G401.6 (cell line): ENCODE measurements around the gene C17orf113.
"Not testable (repeated sequence)": the region's sequence is repeated elsewhere in the genome, so short reads cannot be mapped to it uniquely, and the experiment has no call there.

Experiments
- FAIRE-seq: peaks from 2 replicates; lab custom pipeline; 2012; peaks lifted over from hg19 to GRCh38; lab: Jason Lieb, UNC

The C17orf113 gene

DNA sequence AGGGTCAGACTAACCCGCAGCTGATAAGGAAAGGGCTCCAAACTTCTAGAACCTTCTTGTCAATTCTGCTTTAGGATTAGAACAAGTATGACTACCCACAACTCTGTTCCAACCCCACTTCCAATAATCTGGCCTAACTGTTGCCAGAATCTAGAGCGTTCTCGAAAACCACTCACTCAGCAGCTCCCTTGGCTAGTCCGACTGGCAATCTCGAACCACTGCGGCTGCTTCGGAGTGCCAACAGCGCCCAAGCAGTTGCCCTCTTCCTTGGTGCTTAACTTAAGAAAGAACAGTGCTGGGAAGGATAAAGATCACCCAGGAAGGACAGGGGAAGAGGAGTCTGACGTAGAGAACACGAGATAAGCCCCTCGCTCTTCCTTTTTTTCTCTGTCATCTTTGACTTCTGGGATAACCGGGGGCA lies 34.0 kb downstream of the C17orf113 start:
- no peak for FAIRE-seq

DNA sequence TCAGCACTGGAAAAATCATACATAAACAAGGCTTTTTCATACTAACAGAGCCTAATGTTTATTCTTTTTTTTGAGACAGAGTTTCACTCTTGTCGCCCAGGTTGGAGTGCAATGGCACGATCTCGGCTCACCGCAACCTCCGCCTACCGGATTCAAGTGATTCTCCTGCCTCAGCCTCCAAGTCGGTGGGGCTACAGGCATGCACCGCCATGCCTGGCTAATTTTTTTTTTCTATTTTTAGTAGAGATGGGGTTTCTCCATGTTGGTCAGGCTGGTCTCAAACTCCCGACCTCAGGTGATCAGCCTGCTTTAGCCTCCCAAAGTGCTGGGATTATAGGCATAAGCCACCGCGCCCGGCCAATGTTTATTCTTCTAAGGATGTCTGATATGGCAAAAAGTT lies 36.7 kb downstream of the C17orf113 start:
- not testable (repeated sequence) for FAIRE-seq

DNA sequence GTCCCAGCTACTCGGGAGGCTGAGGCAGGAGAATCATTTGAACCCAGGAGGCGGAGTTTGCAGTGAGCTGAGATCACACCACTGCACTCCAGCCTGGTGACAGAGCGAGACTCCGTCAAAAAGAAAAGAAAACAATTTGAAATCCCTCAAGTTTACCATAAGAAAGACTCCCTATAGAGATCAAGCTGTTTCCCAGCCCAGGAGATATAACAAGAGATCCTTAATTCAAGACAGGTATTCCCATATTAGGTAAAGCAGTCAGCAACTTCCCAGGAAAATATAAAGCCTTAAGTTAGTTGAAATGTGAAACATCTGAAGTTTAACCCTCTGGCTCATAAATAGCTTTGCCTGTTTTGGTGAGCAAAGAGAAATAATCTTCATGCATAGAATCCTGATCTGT lies 38.0 kb downstream of the C17orf113 start:
- not testable (repeated sequence) for FAIRE-seq

DNA sequence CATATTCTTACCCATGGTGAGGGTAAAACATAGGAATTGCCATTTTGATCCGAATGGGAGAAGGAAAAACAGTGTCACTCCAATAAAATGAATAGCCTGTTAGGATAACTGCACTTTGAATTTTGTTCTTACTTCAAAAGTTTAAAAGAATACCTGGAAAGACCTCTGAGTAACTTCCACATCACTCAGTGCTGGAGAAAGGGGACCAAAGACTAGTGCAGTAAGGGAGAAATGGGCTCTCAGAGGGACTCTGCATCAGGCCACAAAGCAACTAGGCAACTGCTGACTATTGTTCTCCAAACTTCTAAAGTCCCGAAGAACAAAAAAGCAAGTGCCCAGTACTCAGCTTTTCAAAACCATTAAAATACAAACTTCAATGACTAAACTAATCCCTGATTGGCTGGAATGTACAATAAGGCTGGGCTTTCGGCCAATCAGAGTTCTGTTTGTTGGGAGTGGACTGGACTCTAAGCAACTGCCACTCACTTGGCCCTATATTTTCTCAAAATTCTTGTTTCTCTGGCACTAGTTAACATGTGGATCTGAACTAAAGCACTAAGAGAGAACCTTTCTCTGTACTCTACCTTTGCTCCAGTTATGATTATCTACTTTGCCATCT lies 39.4 kb downstream of the C17orf113 start:
- no peak for FAIRE-seq

DNA sequence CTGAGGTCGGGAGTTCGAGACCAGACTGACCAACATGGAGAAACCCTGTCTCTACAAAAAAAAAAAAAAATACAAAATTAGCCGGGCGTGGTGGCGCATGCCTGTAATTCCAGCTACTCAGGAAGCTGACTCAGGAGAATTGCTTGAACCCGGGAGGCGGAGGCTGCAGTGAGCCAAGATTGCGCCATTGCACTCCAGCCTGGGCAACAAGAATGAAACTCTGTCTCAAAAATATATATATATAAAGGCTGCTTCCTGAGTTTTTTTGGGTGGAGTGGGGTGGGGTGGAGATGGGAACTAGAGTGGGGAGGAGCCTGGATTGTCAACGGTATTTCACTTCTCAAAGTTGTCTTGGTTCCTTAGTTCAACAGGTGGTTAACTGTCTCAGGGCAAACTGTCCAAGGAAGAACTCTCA lies 40.1 kb downstream of the C17orf113 start:
- FAIRE-seq = not testable (repeated sequence)

DNA sequence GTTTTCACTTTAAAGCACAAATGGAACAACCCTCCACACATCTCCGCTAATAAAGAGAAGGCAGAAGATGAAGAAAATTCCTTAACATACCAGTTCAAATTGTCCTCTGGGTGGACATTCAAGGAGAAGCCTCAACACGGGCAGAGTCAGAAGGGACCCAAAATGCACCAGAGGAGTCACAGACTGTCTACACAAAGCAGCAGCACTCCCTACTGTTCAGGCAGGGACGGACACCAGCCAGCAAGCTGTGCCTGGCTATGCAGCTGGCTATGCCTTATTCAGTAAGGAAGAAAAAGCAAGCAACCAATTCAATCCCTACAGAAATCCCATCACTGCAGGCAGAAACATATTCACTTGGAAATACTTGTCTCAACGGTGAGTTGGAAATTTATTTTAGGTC lies 41.2 kb downstream of the C17orf113 start:
- no peak for FAIRE-seq

DNA sequence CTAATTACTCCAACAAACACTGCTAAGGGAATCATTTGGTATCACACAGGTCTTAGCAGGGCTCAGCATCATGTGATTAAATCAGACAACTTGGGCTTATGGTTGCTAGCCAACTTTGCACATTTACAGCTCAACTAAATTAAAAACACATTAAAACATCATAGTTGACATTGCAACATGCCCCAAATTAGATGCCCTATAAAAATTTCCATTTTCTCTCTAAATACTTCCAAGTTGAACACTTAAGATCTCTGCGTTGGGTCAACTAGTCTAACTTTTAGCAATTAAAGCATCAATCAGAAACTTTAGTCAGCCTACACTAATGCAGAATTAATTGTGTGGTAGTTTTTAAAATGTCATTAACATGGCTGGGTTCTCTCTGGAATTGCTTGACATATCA lies 45.2 kb downstream of the C17orf113 start:
- no peak for FAIRE-seq

DNA sequence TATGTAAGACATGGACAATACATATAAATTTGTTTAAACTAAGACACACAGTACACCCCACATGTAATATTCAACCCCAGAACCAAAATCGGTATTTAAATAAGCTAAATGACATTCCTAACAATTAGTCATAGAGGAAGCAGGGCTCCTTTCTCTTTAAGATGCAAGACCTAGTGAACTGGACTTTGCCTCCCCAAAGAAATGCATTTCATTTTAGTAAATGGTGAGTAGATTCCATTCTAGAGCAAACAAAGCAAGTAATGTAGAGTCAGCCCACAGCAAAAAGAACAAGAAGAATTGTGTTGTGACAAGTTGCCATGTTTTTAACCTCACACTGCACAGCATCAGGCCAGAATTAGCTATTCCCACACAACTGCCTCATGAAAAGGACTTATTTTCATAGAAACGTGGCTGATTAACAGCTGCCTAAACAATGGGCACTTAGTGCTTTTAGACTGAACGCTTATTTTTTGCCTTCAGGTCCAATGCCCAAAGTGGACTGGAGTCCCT lies 47.6 kb downstream of the C17orf113 start:
- no peak for FAIRE-seq

DNA sequence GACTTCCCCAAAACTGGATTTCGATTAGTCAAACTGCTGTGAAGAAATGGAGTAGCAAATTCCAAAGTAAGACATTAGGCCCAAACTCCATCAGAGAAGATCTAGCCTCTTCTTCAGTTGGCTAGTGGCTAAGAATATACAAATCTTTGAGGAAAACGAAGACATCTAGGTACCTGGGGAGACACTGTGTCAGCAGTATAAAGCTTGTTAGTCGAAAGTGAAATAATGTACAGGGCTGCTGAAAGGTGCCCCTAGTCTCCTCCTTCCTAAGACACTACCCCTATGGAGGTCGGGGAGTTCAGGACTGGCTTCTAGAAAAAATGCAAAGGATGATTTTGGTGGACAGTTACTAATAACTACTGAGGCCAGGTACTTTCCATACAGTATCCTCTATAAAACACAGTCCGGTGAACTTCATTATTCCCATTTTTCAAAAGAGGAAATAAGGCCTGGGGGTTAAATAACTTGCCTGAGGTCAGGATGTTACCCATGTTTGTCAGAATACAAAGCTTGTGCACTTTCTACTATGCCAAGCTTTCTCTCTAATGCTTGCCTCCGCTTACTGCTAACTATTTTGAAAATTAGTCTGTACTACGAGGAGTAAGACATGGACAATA lies 48.1 kb downstream of the C17orf113 start:
- no peak for FAIRE-seq

DNA sequence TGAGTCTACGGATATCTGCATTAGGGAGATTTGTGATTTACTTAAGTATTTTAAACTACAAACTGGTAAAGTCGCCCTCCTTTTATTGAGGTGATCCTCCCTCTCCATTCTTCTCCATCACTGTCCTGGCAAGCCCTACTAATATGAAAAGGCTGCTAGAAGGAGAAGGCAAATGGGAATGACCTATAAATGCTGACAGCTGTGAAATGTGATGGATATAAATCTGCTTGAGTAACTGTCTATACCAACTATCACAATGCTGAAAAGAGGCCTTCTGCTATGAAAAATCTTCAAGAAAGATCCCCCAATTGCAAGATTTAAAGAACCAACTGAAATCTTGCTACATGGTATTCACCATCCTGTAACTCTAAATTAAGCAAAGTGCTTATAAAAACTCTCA lies 48.7 kb downstream of the C17orf113 start:
- no peak for FAIRE-seq

DNA sequence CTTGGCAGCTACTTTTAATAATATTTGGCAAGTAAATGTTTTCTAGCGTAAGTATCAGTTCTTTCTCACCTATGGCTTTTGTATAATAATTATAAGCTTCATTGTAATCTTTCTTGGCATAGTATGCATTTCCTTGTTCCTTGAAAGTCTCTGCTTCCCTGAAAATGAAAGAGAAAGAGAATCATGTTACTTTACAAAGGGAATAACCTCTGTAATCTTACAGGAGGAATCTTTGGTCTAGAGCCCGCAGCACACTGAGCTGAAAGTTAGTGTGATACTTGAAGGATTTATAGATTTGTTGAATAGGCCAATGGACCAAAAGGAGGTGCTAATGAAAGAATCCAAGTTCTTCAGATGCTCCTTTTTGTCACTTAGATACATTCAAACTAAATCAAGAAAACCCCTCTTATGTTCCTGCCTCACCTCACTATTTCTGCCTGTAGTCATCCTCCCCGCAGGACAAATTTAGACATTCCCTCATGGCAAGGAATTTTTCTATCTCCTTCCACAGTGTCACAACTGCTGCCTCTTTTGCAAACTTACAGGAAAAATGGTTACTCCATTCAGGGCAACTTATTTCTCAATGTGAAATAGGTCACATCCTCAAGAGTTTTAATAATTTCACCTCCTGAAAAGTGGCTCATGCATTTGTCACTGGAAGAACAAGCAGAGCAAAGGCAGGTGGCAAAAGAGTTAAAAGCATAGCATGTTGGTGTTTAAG lies 49.8 kb downstream of the C17orf113 start:
- no peak for FAIRE-seq

DNA sequence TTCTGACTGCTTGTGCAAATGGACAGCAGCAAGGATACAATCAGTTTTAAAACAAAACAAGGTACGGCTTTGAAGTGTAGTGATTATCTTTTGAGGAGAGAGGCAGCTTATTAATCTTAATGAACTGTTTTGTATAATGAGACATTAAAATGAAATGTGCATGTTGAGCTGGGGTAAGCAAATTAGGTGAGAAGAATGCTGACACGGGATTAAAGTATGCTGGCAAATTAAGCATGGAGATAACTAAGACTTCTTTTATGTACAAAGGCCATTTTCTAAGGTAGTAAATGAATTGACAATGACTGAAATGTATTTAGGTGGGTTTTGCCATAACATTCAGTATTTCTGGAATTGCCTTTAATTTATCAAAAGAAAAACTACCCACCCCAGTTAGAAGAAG lies 51.9 kb downstream of the C17orf113 start:
- no peak for FAIRE-seq

DNA sequence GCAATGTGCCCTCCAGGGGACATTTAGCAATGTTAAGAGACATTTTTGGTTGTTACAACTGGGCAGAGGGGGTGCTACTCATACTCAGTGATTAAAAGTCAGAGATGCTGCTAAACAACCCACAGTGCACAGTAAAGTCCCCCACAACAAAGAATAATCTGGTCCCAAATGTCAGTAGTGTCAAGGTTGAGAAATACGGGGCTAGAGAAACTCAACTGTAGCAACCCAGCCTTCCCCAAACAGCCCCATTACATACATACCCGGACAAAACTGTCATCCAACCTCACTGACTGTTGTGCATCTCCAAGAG lies 53.6 kb downstream of the C17orf113 start:
- no peak for FAIRE-seq

DNA sequence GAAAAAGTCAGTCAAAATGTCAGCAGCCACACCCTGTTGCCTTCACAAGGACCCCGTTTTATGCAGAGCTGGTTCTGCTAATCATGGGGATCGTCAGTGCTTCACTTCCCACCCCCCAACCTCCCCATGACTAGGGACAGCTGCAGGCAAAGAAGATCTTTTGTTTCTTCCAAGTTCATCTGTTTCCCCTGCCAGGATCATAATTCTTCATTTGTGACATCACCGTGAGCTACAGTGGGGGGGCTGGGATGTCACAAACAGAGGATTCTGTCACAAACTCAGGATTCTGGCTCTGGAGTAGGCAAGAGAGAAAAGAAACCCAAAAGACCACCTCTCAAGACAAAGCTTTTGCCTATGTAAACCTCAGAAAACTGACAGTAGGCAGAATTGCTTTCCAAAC lies 57.8 kb downstream of the C17orf113 start:
- no peak for FAIRE-seq

DNA sequence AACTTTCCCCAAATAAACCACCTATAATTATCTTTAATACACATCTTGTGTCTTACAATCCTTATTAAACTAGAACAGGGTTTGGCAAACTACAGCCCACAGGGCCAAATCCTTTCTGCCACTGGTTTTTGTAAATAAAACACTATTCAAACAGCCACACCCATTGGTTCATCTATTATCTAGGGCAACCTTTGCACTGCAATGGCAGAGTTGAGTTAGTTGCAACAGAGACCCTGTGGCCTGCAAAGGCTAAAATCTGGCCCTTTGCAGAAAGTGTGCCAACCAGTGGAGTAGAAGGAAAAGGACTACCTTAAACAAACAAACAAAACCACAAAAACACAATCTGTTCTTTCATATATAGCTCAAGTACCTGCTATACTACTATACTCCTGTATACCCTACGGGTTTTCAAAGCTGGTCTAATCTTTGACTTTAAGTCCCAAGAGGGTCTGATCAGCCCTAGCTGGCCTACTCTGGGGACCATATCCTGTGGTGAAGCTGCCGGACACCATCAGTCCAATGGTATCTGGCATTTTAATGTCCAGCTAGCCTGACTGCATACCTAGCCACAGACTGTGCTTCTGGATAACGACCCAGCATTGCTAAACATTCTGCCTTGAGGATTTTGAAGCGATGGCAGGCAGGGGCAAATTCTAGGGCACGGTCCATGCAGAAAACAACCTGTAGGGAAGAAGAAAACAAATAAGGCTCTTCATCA lies 60.5 kb downstream of the C17orf113 start:
- FAIRE-seq = no peak

DNA sequence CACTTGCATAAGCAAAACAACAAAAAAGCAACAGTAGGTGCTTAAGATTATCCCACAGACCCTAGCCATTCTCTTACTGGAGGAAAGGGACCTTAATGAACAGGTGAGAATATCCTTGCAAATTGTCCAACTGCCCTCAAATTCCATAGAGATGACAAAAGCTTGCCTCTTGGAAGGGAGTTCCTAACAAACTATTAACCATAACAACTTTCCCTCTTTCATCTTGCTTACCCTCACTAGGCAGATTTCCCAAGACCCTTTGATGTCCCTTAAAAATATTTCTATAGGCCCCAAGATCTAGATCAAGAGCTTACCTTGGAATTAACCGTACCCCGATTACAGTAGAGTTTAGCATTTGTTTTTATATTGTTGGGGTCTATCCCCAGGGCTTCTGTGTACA lies 62.0 kb downstream of the C17orf113 start:
- no peak for FAIRE-seq
